ENCODE results near the gene MTX1.

- TF ChIP-seq CTCF (IDR thresholded peaks at IDR 0.05) (no peak), EP300 (IDR thresholded peaks at IDR 0.05) (no peak), POLR2A (IDR thresholded peaks at IDR 0.05) (no peak)
Observed at GRCh38 chr1:155202198-155202597, 6.3 kb upstream of the MTX1 start.

Data from tibial nerve (tissue), 4 donors.